Hepatic stellate cell (primary cell): ENCODE data around the gene NFIA.

Source experiments
- DNase-seq: peaks from one replicate; pipeline ENCODE4 v3.0.0; 2011; ENCODE audit warnings: low spot score

NFIA gene

DNA sequence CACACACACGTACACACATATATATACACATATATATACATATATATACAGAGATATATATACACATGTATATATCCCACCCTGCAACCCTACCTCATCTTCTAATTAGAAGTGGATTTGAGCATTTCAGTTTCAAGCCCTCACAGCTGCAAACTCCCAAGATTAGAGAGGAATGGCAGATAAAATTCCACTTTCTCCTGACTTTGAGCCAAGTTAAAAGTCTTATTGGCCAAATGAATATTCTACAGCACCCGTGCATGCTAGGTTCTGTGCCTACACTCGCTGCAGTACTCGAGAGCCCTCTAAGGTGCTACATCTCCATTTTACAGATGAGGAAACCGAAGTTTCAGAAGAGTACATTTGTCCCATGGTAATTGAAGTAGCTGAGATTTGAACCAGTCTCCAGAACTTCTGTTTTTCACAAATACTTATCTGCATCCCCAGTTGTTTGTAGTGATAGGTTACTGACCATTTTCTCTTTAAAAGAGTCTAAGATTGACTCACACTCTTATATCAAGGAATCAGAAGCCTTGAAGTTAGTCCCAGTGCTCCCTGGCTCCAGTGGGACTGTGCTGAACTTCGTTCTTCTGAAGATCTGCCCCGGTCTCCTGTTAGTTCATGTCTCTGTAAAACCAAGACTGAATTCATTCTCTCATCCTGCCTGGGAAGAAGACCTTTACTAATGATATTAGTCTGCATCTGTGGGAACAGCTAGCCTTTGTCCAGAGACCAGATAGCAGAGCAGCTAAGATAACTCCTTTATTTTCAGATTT, 350.4 kb downstream of the NFIA start:
- DNase-seq: no peak

DNA sequence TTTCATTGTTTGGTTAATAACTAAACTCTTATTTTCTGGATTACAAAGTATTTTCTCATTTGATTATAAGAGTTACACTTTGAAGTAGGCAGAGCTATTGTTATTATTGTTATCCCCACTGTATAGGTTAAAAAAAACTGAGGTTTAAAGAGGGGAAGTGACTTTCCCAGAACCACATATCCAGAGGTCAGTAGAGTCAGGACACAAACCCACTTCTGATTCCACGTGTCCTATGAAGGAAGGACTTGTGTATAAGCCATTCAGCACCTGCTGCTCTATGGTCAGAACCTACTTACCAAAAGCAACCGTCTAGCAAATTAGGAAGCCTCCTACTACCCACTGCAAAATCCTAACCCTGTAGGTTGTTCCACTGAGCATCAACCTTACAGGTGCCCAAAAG, 351.3 kb downstream of the NFIA start:
- no peak for DNase-seq

- DNase-seq: no peak
Measured at GRCh38 chr1:61434276-61434675, 351.9 kb downstream of the NFIA start.

DNA sequence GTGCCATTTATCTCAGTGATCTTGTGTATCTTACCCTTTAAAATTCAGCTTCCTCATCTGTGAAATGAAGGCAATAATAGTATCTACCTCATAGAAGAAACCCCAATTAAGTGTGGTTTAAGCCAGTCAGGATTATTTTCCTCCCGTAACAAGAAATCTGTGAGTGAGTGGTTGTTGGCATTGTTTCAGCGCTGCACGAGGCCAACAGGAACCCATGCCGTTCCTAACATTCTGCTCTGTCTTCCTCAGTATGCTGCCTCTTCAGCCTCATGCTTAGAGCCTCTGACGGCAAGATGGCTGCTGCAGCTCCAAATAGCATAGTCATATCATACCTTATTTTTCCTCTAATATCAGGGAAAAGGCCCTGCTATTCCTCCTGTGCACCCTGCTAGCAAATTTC, 352.9 kb downstream of the NFIA start:
- DNase-seq: no peak

GRCh38 chr1:61436016-61436415, 353.7 kb downstream of the NFIA start:
- no peak for DNase-seq

DNA sequence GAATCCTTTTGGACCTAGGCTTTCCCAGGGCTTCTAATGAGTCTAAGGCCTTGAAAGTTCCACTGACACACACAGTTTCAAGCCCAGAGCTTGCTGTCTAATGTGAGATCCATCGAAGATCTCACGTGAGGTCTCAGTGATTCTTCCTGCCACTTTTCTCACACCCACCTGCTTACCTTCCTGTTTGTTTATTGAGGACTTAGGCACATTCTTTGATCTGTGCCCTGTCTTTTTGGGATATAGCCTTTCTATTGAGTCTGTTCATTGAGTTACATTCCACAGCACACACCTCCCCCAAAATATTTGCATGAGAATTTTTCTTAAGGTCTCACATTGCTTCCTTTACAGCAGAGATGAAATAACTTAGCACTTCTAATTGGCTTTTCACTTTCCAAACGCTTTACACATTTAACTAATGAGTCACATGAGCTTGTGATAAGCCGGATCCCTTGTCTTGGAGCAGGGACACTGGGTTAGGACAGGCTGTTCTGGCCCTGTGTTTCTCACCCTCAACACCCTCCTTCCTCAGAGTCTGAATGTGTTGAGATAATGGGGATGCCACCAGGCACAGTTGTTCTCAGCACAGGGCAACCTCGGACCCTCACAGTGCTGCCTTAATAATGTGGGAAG, 354.2 kb downstream of the NFIA start:
- DNase-seq: no peak

DNA sequence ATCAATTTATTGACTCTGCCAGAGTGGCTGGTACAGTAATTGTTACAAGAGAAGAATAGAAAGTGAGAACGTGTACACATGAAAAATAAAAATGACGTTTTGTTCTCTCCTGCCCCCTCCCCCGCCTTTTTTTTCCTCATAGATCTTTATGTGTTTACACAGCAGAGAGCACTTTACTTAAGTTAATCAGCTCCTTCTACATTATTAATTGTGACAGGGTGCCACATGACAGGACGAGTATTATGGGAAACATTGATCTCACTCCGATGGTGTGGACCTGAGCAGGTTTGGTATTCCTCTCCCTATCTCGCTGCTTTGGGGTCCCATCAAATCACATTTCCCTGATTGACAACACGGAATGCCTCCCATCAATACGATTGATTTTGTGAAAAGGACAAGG, 356.9 kb downstream of the NFIA start:
- no peak for DNase-seq

DNA sequence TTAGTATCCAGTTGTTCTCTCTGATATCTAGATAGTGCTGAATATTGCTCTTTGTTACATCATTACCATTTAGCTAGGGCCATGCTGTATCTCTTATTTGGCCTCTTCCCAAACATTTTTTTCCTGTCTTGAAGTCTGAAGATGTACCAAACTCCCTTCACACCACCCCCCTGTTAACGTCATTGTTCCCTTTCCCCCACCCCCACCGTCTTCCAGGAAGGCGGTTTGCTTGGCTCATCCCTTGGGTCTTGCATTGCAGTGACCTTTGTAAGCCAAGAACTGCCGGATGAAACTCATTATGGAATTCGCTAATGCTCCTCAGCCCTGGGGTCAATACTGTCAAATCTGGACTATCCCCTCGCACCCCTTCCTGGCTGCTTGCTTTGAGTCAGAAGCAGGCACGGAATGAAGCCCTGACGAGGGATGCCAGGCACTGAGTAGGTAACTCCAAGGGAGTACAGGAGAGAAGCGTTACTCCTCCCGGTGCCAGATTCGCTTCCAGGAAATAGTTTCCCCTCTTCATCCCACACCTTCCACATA, 359.4 kb downstream of the NFIA start:
- DNase-seq: no peak

- no peak for DNase-seq
Measured at GRCh38 chr1:61442544-61442943, 360.2 kb downstream of the NFIA start.

GRCh38 chr1:61444288-61444687, 361.9 kb downstream of the NFIA start:
- DNase-seq: no peak

DNA sequence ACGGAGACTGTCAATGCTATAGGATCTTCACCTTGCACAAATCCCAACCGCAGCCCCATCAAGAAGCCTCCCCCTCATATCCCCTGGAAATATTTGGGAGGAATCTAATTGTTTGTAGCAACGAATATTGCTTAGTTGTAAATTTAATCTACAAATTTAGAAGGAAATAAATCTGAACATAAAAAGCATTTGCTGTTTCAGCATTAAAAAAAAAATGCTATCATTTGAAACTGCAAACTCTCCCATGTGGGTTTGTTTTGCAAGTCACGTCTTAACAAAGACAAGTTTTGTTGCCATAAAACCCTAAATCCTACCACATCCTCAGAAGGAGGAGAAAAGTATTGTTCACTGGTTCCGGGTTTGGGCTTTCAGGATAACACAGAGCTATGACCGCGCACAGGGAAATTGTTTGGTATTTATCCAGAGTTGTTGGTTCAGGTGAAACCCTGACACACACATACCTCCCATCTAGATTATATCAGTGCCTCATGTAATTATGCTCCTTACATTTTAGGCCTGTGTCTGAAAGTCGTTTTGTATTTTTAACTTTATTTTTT, 363.0 kb downstream of the NFIA start:
- DNase-seq: no peak

DNA sequence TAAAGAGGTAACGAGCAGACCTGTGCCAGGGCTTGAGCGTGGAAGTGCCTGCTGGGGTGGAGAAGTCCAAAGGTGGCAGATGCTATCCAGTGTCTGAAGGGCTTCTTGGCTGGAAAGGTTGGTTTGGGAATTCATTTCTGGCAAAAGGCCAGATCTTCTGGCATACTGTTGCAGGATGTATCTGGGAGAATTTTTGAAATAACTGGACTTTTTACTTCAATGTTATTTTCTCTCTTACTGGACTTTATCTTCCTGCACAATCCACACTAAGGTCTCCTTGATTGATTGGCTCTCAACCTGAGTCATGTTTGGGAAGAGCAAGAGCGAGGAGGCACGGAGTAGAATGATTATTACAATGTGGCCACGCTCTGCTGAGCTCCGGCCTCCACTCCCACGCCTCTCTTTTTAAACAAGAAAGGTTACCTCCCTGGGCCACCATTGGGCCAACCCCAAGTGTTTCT, 364.2 kb downstream of the NFIA start:
- no peak for DNase-seq

DNA sequence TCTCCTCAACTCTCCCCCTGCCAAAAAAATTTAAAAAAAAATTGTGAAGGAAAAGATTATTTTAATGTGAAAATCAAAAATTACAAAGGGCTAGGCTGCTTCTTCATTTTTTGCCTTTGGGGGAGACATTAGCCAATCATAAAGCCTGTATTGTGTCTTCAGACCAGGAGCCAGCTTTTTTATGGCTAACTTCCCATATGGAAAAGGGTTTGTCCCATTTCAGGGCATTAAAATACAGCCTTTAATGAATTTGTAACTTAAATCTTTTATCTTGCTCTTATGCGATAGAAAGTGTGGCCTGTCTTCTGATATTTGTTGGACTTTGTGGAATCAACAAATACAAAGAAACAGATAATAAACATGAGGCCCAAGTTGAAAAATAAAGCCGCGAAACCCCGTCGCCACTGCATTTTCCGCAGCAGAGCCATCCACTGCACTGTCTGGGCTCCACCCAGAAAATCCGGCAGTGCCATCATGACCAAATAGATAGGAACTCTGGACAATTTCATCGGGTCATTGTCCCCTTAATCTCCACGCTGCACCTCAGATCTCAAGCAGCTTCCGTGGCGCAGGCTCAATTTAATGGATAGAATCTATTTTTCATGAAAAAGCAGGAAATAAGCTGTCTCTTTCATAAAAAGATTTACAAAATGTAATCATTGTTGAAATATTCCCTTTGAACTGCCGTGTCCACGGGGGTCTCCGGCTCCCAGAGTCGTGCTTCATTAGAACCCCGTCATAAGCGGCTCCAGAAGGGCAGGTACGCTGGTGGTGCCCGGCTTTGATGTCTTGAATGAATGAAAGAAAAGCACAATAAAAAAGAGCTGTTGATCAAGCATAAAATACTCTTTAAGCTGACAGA, 365.0 kb downstream of the NFIA start:
- DNase-seq: no peak

GRCh38 chr1:61447968-61448430, 365.6 kb downstream of the NFIA start:
- DNase-seq: no peak

DNA sequence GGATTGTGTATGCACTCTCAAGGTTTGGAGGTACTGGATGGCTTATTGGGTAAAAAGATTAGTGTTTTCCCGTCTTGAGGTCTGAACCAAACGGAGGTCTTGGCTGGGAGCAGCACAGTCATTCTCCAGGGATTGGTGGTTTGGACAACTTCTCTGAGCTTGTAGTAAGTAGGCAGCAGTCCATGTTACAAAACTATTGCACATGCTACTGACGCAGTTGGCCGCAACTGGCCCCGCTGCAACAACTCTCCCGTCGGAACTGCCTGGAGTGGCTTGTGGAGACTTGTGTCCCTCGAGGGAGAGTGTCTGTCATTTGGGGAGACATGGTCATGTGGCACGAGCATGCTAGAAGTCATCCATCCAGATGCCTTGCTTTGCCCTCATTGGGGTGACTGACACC, 366.6 kb downstream of the NFIA start:
- no peak for DNase-seq

DNA sequence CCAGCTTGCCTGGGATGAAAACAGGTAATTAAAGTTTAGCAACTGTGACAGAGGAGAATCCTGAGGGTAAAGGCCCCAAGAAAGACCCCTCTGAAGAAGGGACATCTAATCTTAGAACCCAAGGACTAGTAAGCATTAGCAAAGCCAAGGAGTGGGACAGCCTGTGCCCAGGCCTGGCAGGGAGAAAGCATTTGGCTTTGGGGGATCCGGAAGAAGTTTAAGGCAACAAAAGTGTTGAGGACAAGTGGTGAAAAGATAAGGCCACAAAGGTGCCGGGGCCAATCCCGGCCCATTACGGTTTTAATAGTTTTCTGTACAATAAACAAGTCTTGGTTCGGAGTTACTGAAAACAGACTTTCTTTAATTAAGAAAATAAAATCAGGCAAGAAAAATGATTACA, 367.0 kb downstream of the NFIA start:
- no peak for DNase-seq

DNA sequence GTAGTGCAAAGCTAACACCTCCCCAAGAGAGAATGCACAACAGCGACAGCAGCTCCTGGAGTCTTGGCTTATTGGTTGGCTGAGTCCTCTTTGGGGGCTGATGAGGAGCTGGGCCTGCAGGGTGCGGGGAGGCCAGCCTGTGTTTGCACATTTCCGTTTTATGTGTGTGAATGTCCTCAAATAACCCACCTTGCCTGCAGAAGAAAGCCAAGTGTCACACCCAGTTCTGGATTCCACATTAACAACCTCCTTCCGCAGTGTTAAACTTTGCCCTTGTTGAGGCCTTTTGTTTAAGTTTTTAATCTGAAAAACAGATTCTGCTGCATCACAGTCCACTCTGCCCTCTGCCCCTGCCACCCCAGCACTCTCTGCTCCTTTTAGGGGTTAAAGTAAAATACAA, 368.1 kb downstream of the NFIA start:
- no peak for DNase-seq

DNA sequence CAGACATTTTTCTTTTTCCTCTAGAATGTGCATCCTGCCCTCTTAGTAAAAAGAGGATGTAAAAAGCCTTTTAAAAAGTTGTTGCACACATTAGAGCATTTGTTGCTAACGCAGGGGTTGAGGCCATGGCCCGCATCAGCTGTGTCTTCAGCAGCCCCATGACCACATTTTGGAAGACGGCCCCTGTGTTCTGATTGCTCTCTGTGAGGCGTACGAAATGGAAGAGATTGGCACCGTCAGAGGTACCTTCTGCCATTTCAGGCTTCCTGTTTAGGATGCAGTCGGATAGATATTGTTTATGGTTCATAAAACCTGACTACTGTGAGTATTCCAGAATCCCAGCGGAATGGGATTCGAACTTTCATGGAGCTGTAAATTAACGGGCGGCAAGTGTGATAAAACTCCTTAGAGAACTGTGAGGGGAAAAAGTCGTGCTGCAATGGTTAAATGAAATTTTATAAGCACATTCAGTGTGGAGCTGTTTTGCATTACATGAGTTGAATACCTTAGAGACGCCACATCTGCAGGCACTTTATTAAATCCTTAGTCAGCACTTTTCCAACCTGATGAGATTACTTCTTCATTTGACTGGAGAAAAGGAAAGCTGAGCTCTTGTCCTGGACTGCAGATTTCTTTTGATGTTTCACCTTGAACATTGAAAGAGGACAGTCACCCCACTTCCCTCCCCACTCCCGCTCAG, 368.7 kb downstream of the NFIA start:
- no peak for DNase-seq

- DNase-seq: no peak
Measured at GRCh38 chr1:61451572-61451968, 369.2 kb downstream of the NFIA start.

DNA sequence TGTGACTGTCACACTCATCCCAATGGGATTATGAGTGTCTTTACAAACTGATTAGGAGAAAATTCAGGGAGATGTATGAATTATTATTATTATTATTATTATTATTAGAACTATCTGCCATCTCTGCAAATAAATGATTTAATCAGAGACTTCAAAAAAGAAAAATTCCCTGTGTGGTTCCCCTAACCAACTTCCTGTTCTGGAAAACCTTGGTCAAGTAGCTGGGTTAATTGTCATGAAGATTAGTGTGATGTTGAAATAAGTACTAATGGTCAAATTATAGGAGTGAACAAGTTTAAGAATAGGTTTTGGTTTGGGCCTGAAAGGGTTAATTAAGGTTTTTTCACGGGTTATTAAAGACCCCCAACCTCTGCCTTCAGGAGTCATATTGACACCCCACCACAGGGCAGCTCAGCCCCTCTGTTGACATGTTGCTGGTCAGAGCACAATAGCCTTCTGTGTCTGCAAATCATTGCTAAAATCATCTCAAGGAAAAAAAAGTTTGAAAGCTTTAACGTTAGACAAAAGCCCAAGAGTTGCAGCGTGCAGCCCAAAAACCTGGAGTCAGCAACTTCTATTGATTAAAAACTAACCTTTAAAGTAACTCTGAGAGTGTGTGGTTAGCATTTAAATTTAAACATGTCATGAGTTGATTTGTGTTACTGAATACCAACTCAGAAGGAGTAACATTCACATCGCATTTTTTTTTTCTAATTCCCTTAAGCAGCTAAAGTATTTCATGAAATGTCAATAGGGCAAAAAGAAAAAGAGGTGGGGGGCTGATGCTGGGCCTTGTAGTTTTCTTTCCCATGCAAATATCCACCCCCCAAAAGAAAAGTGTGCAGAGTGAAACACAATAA, 370.0 kb downstream of the NFIA start:
- DNase-seq: no peak
